A673 (cell line): Measurements from ENCODE around the gene SPAST.

Experiments
- CTCF ChIP-seq: fragments of 300-800, 200-600 bp; sonication (generic); conservative IDR thresholded peaks from 2 replicates; pipeline ENCODE4 v1.5.1; 2017; ENCODE audit warnings: low read depth, mild to moderate bottlenecking, antibody characterized with exemption, low read length, moderate library complexity, mixed read lengths
- EZH2 ChIP-seq: fragments of 200-600 bp; sonication (generic); IDR thresholded peaks from 2 replicates; pipeline ENCODE4 v1.6.1; 2017; ENCODE audit warnings: borderline replicate concordance, low read depth, mild to moderate bottlenecking, mixed read lengths, antibody characterized with exemption, low read length; ENCODE audit not compliant: poor library complexity, severe bottlenecking

- no peak for TF ChIP-seq CTCF
- no peak for TF ChIP-seq EZH2
These were observed 755 bp downstream of the SPAST start for GRCh38 chr2:32064021-32064601.
